IMR-90 (cell line): Measurements from ENCODE around the gene L1TD1. TPM values are rescaled to one million over a fixed set of nuclear protein-coding genes. Genes with fewer than 3 reads are reported as not detected.

ENCODE experiments used
- ATAC-seq: fragments of 200-7000 bp; cut with Tn5 transposase; 2 replicates; pipeline ENCODE4 v1.9.1; 2020; ENCODE audit warnings: low read depth, mild to moderate bottlenecking, moderate library complexity
- BruUV-seq: library from RNA; stranded (reverse); fragments of 400-500 nt; replicated peaks from 2 replicates; lab custom pipeline; 2021; lab: Mats Ljungman, UMichigan
- CTCF ChIA-PET: fragments of 300-600 bp; formaldehyde crosslinking; extraction: SDS; loops from one replicate; lab custom pipeline; 2021; ENCODE audit warnings: antibody characterized with exemption; lab: Yijun Ruan, JAX
- POLR2A ChIA-PET: fragments of 300-600 bp; sonication (Branson Sonifier 250); formaldehyde crosslinking; loops from one replicate; lab custom pipeline; 2022; ENCODE audit warnings: antibody characterized with exemption; ENCODE audit not compliant: unreplicated experiment; lab: Charles Lee
- DNase-seq: peaks from one replicate; pipeline ENCODE4 v3.0.0; 2013
- H2AFZ ChIP-seq: replicated peaks from 2 replicates; pipeline ENCODE3; 2013; ENCODE audit warnings: low read length, mild to moderate bottlenecking; ENCODE audit not compliant: poor library complexity
- H2AK5ac ChIP-seq: 2 replicates; pipeline ENCODE4 v1.6.1; 2013; ENCODE audit warnings: low read depth, low read length, inconsistent platforms
- H2AK9ac ChIP-seq: replicated peaks from 2 replicates; pipeline ENCODE3; 2013; ENCODE audit warnings: mild to moderate bottlenecking, low read depth, low read length, moderate library complexity; ENCODE audit not compliant: poor library complexity
- H2BK120ac ChIP-seq: 2 replicates; pipeline ENCODE4 v1.6.1; 2013; ENCODE audit warnings: low read depth, low read length, inconsistent platforms
- H2BK15ac ChIP-seq: 3 replicates; pipeline ENCODE4 v1.6.1; 2013; ENCODE audit warnings: low read depth, low read length, inconsistent platforms
- H2BK20ac ChIP-seq: 2 replicates; pipeline ENCODE4 v1.6.1; 2013; ENCODE audit warnings: low read depth, mild to moderate bottlenecking, inconsistent platforms, low read length, moderate library complexity
- H2BK5ac ChIP-seq: 2 replicates; pipeline ENCODE4 v1.6.1; 2013; ENCODE audit warnings: mild to moderate bottlenecking, low read depth, low read length, inconsistent platforms; ENCODE audit not compliant: poor library complexity, severe bottlenecking
- H3K14ac ChIP-seq: replicated peaks from 2 replicates; pipeline ENCODE4 v1.6.1; 2013; ENCODE audit warnings: low read depth, low read length, inconsistent platforms
- H3K18ac ChIP-seq: 2 replicates; pipeline ENCODE4 v1.6.1; 2013; ENCODE audit warnings: low read depth, low read length, control low read depth
- H3K23ac ChIP-seq: 2 replicates; pipeline ENCODE4 v1.6.1; 2013; ENCODE audit warnings: low read depth, low read length, inconsistent platforms
- H3K27ac ChIP-seq: 2 replicates; pipeline ENCODE4 v1.5.1; 2013; ENCODE audit warnings: mild to moderate bottlenecking, control low read depth, low read length; ENCODE audit not compliant: insufficient read depth
- H3K27me3 ChIP-seq: 2 replicates; pipeline ENCODE4 v1.6.1; 2013; ENCODE audit warnings: low read length; ENCODE audit not compliant: control insufficient read depth, insufficient read depth
- H3K36me3 ChIP-seq: 2 replicates; pipeline ENCODE4 v1.6.1; 2013; ENCODE audit warnings: low read length, mixed read lengths; ENCODE audit not compliant: control insufficient read depth, insufficient read depth
- H3K4ac ChIP-seq: 2 replicates; pipeline ENCODE4 v1.6.1; 2013; ENCODE audit warnings: low read depth, low read length, inconsistent platforms
- H3K4me1 ChIP-seq: 2 replicates; pipeline ENCODE4 v1.6.1; 2013; ENCODE audit warnings: low read length, mixed read lengths; ENCODE audit not compliant: control insufficient read depth, insufficient read depth
- H3K4me2 ChIP-seq: 2 replicates; pipeline ENCODE4 v1.6.1; 2013; ENCODE audit warnings: low read depth, mild to moderate bottlenecking, control low read depth, low read length, moderate library complexity
- H3K4me3 ChIP-seq: 2 replicates; pipeline ENCODE4 v1.5.1; 2013; ENCODE audit warnings: low read depth, mild to moderate bottlenecking, control low read depth, low read length, moderate library complexity; ENCODE audit not compliant: insufficient read depth
- H3K56ac ChIP-seq: 2 replicates; pipeline ENCODE4 v1.6.1; 2013; ENCODE audit warnings: low read length, inconsistent platforms; ENCODE audit not compliant: insufficient read depth; ENCODE audit errors: extremely low read depth
- H3K79me1 ChIP-seq, 2 experiments: 2 replicates each; pipeline ENCODE4 v1.6.1; 2013; ENCODE audit warnings: low read length in 2 of 2, inconsistent platforms in 1 of 2, low read depth in 1 of 2
- H3K9ac ChIP-seq: 2 replicates; pipeline ENCODE4 v1.6.1; 2013; ENCODE audit warnings: low read depth, low read length, control low read depth
- H3K9me1 ChIP-seq: 2 replicates; pipeline ENCODE4 v1.6.1; 2013; ENCODE audit warnings: low read length, inconsistent platforms; ENCODE audit not compliant: insufficient read depth
- H3K9me3 ChIP-seq: 2 replicates; pipeline ENCODE4 v1.6.1; 2013; ENCODE audit warnings: low read length; ENCODE audit not compliant: control insufficient read depth, insufficient read depth
- H4K20me1 ChIP-seq: 2 replicates; pipeline ENCODE4 v1.6.1; 2013; ENCODE audit warnings: low read length, inconsistent platforms; ENCODE audit not compliant: insufficient read depth
- H4K5ac ChIP-seq: 2 replicates; pipeline ENCODE4 v1.6.1; 2013; ENCODE audit warnings: mild to moderate bottlenecking, low read depth, low read length, control low read depth
- H4K8ac ChIP-seq, 2 experiments: 2 replicates each; pipeline ENCODE4 v1.6.1; 2013; ENCODE audit warnings: low read depth in 2 of 2, low read length in 2 of 2, control low read depth in 1 of 2, inconsistent platforms in 1 of 2
- H4K91ac ChIP-seq: 2 replicates; pipeline ENCODE4 v1.6.1; 2013; ENCODE audit warnings: low read depth, low read length, inconsistent platforms; ENCODE audit not compliant: insufficient read depth
- CEBPB ChIP-seq: IDR thresholded peaks from 2 replicates; pipeline ENCODE4 v1.6.1; 2012; ENCODE audit warnings: low read depth, low read length, improper control_type of control experiment
- CHD1 ChIP-seq: IDR thresholded peaks from 2 replicates; pipeline ENCODE4 v1.6.1; 2012; ENCODE audit warnings: low read depth, low read length, improper control_type of control experiment
- CTCF ChIP-seq: conservative IDR thresholded peaks from 2 replicates; pipeline ENCODE4 v1.5.1; 2012; ENCODE audit warnings: mild to moderate bottlenecking, low read depth, low read length, improper control_type of control experiment
- FOS ChIP-seq: fragments of 150-350 bp; IDR thresholded peaks from 2 replicates; pipeline ENCODE4 v1.6.1; 2016; ENCODE audit warnings: low read depth, low read length
- NFE2L2 ChIP-seq: fragments of 150-350 bp; IDR thresholded peaks from 2 replicates; pipeline ENCODE4 v1.6.1; 2016; ENCODE audit warnings: low read depth, mild to moderate bottlenecking, low read length
- USF2 ChIP-seq: fragments of 150-350 bp; IDR thresholded peaks from 2 replicates; pipeline ENCODE4 v1.6.1; 2017; ENCODE audit warnings: mild to moderate bottlenecking, antibody characterized with exemption, low read length, low read depth
- WGBS, 2 experiments: methylation state at CpG; one replicate each; pipeline versions ENCODE4 v1.1.5 to v1.1.7; 2013; ENCODE audit warnings: missing lambda C conversion rate in 2 of 2; ENCODE audit not compliant: insufficient read length in 1 of 2; ENCODE audit errors: extremely low coverage in 2 of 2; 5-methylcytosine and 5-hydroxymethylcytosine counted together
- dilution Hi-C: fragments of 300-500 bp; cut with HindIII; formaldehyde crosslinking; loops from one replicate; pipeline ENCODE4 v1.14.3; 2018; ENCODE audit warnings: low sequenced_read_pairs; ENCODE audit not compliant: unreplicated experiment
- in situ Hi-C: fragments of 300-500 bp; cut with MboI; formaldehyde crosslinking; loops from 3 replicates; pipeline ENCODE4 v1.14.3; 2019; ENCODE audit warnings: low sequenced_read_pairs, inconsistent platforms, mixed read lengths
- intact Hi-C: fragments of 100-400 bp; cut with micrococcal nuclease; formaldehyde crosslinking; loops from 2 replicates; pipeline ENCODE4 v1.10.0; 2022
- polyA plus RNA-seq, 3 experiments: library from polyadenylated mRNA; depleted of rRNA; stranded (reverse); fragments of >200 nt; gene quantifications; 2 replicates each; pipeline ENCODE4 v1.2.3, GENCODE V29; 2012; ENCODE audit warnings: low replicate concordance in 1 of 3
- total RNA-seq: library from RNA; depleted of rRNA; stranded (reverse); fragments of >200 nt; gene quantifications from 2 replicates; pipeline ENCODE4 v1.2.3, GENCODE V29; 2012

L1TD1 gene
- total and polyA plus RNA-seq, 2 of the 4 experiments (the other 2 are of a cell fraction): not detected

GRCh38 chr1:62196086-62196690 lies 1.5 kb downstream of the L1TD1 start:
- 89% methylated on average over 3 of the region's 17 CpGs; no CpG with 5 or more reads in 1 of the 2 experiments for WGBS, 2 experiments
- Histone ChIP-seq H3K4me2 (no peak overlapping the region), H2BK120ac (no peak overlapping the region), H3K27ac (no peak overlapping the region), H3K36me3 (no peaks in the 10 kb centered on the region), H2BK15ac (no peak overlapping the region), H3K79me1 (no peaks in the 10 kb centered on the region), H3K4me1 (no peaks in the 10 kb centered on the region), H3K56ac (no peak overlapping the region), H3K9me3 (peaks cover 3% of the 10 kb centered on the region), H3K14ac (no peak overlapping the region), H4K91ac (no peak overlapping the region), H3K4ac (no peak overlapping the region), H4K8ac (no peak overlapping the region), H3K23ac (no peak overlapping the region), H4K20me1 (no peaks in the 10 kb centered on the region), H4K5ac (no peak overlapping the region), H3K27me3 (no peaks in the 10 kb centered on the region; the same call in 1 of the 2 replicates), H3K4me3 (no peak overlapping the region), H3K18ac (no peak overlapping the region), H2AK9ac (no peak overlapping the region), H3K9ac (no peak overlapping the region), H2AFZ (no peak overlapping the region), H2BK5ac (no peak overlapping the region), H2AK5ac (no peak overlapping the region), H3K9me1 (no peaks in the 10 kb centered on the region), H2BK20ac (no peak overlapping the region)
- intact Hi-C loops (no loop called here), dilution Hi-C loops (no loop called here), in situ Hi-C loops (loop anchor here (25.0 kb wide), 1 partner anchor 541 kb away; no protein-coding TSS in a partner anchor)
- POLR2A ChIA-PET: no interaction called here
- ATAC-seq: no peak
- TF ChIP-seq NFE2L2: no peak
- TF ChIP-seq FOS: no peak
- no peak for TF ChIP-seq CHD1
- no peak for TF ChIP-seq CTCF
- no peak for TF ChIP-seq CEBPB
- TF ChIP-seq USF2: no peak
- no TSS peak for BruUV-seq
- DNase-seq: no peak
- CTCF ChIA-PET: no interaction called here
